Measurements from ENCODE around the gene HIPK4.

- TF ChIP-seq EZH2 (IDR thresholded peaks at IDR 0.05; ENCODE audit: insufficient read depth, low read length) (no peak), CTCF (IDR thresholded peaks at IDR 0.05; ENCODE audit: insufficient read depth, low read depth, low read length) (no peak)
Observed at GRCh38 chr19:40420451-40420765, 30.4 kb upstream of the HIPK4 start.
